CD1c-positive myeloid dendritic cell (primary cell): ENCODE measurements around the gene YY2.
A peak's percentile ranks its signal among the peaks of the same experiment; 100 is the strongest.
"Not testable (repeated sequence)": the region's sequence is repeated elsewhere in the genome, so short reads cannot be mapped to it uniquely, and the experiment has no call there.

ENCODE experiments used
- DNase-seq: peaks from one replicate; pipeline ENCODE4 v3.0.0-alpha.2; 2016; ENCODE audit errors: extremely low spot score

Gene YY2

DNA sequence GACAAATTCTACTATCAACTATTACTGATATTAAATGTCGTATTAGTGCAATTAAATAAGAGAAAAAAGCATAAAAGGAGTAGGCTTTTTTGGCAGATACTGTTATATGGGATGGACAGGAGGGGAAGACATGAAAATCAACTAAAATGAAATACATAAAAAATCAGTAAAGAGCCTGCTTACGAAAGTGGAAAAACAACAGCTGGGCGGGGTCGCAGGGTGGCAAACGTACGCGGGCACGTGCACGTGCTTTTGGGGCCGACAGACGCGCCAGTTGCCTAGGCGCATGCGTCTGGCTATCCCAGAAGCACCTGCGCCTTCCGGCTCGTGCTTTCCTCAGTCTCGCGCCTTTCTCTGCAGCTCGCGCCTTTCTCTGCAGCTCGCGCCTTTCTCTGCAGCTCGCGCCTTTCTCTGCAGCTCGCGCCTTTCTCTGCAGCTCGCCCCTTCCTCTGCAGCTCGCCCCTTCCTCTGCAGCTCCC, at the start of gene YY2:
TSS of gene YY2 (plus strand) at position 51 of the 479 bp plus-strand sequence. CDS start 498 bp downstream, outside the sequence.
- no peak for DNase-seq

GRCh38 chrX:21806691-21807090, 49.1 kb upstream of the YY2 start:
- DNase-seq: peak; percentile 1

DNA sequence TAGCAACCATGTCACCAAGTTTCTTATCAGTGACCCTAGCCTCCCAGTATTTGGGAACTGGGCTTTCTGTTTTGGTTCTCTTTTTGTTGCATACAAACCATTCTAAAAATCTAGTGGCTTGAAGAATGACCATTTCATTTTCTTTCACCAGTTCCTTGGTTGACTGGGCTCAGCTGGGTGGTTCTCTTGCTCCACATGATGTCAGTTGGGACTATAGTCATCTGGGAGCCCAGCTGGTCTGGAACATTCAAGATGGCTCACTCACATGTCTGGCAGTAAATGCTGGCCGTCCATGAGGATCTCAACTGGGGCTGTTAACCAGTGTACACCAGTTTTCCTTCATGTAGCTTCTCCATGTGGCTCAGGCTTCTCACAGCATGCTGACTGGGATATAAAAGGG, 44.0 kb upstream of the YY2 start:
- no peak for DNase-seq

DNA sequence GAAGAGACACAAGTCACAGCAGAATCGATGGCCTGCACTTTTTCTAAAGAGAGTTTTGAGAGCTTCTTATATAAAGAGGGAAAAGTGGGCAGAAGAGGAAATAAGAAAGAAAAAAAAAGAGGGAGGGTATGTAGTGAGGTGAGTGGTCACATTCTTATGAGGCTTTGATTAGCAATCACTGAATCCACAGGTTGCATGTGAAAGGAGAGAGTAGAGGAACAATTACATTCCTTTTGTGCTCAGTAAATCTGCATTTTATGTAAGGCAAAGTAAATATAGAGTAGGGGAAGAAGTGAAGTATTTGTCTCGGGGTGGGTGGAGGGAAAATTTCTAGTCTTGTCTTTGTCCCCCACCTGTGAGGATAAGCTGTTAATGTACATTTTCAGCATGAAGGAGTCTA, 43.2 kb upstream of the YY2 start:
- DNase-seq: no peak

- no peak for DNase-seq
These were observed 42.0 kb upstream of the YY2 start for GRCh38 chrX:21813612-21814368.

GRCh38 chrX:21816136-21816535, 39.7 kb upstream of the YY2 start:
- no peak for DNase-seq

GRCh38 chrX:21820170-21820569, 35.6 kb upstream of the YY2 start:
- DNase-seq: not testable (repeated sequence)

DNA sequence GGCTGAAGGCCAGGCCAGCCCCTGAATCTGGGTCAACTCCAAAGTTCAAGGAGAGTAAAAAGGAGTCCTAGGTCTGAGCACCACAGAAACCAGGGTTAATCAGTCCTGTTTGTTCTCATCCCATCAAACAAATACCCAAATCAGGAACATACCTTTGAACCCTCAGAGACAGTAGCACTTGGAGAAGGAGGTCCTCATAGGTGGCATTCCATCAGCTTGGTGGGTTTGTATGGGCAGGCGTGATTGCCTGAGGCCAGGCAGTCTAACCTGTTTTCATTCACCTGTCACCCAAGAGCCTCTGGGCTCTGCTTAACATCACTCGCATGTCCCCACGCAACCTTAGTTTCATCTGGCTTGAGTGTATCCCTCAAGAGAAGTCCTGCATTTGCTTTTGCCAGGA, 33.9 kb upstream of the YY2 start:
- DNase-seq: no peak

- no peak for DNase-seq
These were observed 24.3 kb upstream of the YY2 start for GRCh38 chrX:21831496-21831895.

GRCh38 chrX:21837056-21837455, 18.7 kb upstream of the YY2 start:
- DNase-seq: no peak

- DNase-seq: peak; percentile 6
These were observed 16.9 kb upstream of the YY2 start for GRCh38 chrX:21838937-21839333.

- peak; percentile 88 for DNase-seq
These were observed 16.2 kb upstream of the YY2 start, which contains the start of gene MBTPS2 for GRCh38 chrX:21839334-21840192. MBTPS2 (plus strand) TSS chrX:21839617; CDS start chrX:21839735, 118 bp downstream.

GRCh38 chrX:21840193-21840545, 15.6 kb upstream of the YY2 start:
- peak; percentile 2 for DNase-seq

DNA sequence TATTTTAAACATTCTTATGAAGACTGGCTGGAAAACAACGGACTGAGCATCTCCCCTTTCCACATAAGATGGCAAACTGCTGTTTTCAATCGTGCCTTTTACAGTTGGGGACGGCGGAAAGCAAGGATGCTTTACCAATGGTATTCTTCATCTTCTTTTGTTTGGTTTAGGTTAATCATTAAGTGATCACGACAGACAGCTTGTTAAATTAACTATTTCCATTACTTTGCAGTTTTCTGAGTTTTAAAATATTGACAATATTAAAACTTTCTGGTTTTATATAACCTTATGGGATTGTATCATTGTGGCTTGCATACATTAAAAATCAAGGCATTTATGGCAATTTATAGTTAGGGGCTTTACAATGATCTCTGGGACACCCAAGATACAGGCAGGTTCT, 12.6 kb upstream of the YY2 start:
- no peak for DNase-seq

DNA sequence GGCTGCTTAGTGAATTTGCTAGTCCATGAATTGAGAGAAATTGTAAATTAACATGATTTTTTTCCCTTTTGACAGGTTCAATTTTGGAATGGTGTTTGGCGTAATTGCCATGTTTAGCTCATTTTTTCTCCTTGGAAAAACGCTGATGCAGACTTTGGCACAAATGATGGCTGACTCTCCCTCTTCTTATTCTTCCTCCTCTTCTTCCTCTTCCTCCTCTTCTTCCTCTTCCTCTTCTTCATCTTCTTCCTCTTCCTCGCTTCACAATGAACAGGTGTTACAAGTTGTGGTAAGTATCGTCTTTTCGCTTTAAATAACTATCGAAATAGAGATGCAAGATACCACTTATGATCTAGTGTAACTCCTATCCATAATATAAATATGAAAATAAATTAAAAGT, 10.7 kb upstream of the YY2 start:
- no peak for DNase-seq

DNA sequence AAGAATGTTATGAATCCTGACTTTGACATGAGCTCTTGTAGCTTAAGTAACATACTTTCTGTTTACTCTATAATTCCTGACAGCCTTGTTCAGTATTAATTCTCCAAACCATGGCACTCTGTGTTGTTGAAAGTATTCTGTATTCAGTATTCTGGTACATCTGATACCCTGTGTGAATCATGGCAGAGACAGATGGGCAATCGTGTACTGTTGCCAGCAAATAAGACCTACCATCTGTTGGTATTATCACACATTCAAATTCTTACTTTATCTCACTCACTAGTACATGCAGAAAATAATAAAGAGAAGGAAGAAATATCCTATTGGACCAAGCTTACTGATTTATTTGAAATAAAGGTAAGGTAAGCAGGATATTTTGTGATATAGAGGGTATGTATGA, 8.4 kb upstream of the YY2 start:
- DNase-seq: no peak

DNA sequence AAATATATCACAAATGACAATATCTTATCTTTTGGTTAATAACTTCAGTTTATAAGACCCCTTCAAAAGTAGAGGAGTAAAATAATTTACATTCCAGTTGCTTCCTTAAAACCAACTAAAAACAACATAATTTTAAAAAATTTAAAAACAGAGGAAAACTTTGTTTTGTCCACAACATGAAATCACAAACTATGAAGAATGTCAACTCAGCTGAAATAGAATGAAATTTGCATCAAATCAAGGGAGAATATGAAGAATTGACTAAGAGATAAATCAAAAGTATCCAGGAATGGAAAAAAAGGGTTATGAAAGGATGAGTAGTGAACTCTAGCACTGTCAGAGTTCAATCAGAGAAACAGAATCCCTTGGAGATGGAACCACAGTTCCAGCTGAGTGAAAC, 2.2 kb upstream of the YY2 start:
- DNase-seq: no peak

DNA sequence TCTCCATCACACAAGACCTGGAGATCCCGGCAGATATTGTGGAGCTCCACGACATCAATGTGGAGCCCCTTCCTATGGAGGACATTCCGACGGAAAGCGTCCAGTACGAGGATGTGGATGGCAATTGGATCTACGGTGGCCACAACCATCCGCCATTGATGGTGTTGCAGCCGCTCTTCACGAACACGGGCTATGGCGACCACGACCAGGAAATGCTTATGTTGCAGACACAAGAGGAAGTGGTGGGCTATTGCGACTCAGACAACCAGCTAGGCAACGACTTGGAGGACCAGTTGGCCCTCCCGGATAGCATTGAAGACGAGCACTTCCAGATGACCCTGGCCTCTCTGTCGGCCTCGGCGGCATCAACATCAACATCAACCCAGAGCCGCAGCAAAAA, 717 bp downstream of the YY2 start:
- DNase-seq: no peak

DNA sequence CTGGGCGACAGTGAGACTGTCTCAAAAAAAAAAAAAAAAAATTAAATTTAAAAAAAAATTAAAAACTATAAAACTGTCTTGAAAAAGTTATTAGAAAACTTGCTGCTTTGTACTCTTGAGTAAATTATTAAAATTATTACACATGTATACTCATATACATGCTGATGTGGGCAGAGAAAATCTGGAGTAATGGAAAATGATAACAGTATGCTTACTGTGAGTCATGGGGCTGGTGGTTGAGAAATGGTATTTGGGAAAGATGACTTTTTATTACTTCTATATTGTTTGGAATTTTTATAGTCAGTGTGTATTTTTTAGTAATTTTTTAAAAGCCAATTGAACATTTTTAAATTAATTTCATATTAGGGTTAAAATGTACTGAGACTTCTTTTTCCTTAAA, 7.5 kb downstream of the YY2 start:
- DNase-seq: no peak

- no peak for DNase-seq
These were observed 9.6 kb downstream of the YY2 start for GRCh38 chrX:21865436-21865835.

DNA sequence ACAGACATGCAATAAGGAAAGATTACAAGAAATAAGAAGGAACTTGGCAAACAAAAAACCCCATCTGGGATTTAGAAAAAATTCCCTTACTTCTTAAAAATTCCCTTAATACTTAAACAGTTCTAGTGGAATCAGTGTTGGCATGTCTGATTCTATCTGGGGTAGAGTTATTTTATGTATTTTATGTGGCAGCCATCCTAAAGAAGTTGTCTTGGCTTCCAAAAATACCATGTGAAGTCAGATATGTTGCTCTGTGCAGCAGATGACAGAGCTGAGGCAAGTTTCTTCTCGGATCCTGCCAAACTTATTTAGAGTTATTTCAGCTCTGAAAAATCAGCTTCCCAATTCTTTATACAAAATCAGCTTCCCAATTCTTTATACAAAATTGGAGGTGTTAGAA, 14.7 kb downstream of the YY2 start:
- DNase-seq: no peak

DNA sequence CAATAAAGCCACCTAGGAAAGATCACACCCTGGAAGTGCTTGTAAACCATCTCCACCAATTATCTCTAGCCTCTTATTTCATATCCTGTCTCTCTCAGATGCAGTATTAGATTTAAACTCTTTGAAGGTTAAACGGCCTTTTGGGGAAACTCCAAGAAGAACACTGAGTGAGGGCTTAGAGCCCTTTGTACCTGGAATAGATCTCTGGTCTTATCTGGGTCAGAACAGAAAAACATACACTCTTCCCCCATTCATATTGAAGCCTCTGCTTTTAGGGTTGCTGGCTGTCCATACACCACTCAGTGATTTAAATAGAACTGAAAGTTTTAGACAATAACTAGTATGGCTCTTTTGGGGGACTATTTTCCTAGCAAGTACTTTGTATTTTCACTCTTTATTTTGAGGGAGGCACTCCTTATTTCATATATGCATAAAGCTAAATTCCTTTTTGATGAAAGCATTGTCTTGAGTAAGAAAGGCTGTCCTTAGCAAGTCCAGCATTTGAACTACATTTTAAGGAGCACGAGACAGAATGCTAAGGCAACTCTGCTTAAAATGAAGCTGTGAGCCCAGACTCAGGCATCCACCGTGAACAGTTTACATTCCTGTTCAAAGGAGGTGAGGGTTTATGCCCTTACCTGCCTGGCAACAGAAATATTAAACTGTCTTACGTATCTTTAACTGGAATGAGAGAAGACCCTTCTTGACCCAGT, 17.4 kb downstream of the YY2 start:
- no peak for DNase-seq
